NT2/D1 (cell line): ENCODE results near the gene SPRY4.
"Not testable (repeated sequence)": the region's sequence is repeated elsewhere in the genome, so short reads cannot be mapped to it uniquely, and the experiment has no call there.

Experiments
- DNase-seq: peaks from one replicate; pipeline ENCODE4 v3.0.0-alpha.2; 2011; ENCODE audit warnings: low read depth, low spot score
- H3K27me3 ChIP-seq: 2 replicates; pipeline ENCODE4 v1.6.0; 2011; ENCODE audit warnings: mild to moderate bottlenecking; ENCODE audit not compliant: insufficient read length, insufficient read depth
- H3K36me3 ChIP-seq: 2 replicates; pipeline ENCODE4 v1.6.1; 2011; ENCODE audit warnings: mild to moderate bottlenecking, low read length, mixed read lengths; ENCODE audit not compliant: insufficient read depth, insufficient read length
- H3K4me1 ChIP-seq: 2 replicates; pipeline ENCODE4 v1.5.1; 2011; ENCODE audit not compliant: insufficient read depth, insufficient read length
- H3K4me3 ChIP-seq: 2 replicates; pipeline ENCODE4 v1.5.1; 2011; ENCODE audit warnings: low read depth; ENCODE audit not compliant: insufficient read length
- H3K9ac ChIP-seq: 2 replicates; pipeline ENCODE4 v1.6.0; 2011; ENCODE audit warnings: low read depth; ENCODE audit not compliant: insufficient read length
- H3K9me3 ChIP-seq: 2 replicates; pipeline ENCODE4 v1.5.1; 2011; ENCODE audit warnings: mild to moderate bottlenecking, low read length; ENCODE audit not compliant: insufficient read depth
- SUZ12 ChIP-seq: IDR thresholded peaks from 2 replicates; pipeline ENCODE4 v1.6.1; 2011; ENCODE audit not compliant: insufficient read length, insufficient read depth; ENCODE audit errors: extremely low read depth
- YY1 ChIP-seq: IDR thresholded peaks from 2 replicates; pipeline ENCODE4 v1.6.1; 2011; ENCODE audit not compliant: insufficient read length, insufficient read depth
- ZNF274 ChIP-seq: IDR thresholded peaks from 2 replicates; pipeline ENCODE4 v1.6.1; 2011; ENCODE audit warnings: mild to moderate bottlenecking, low read depth, low read length

The SPRY4 gene

DNA sequence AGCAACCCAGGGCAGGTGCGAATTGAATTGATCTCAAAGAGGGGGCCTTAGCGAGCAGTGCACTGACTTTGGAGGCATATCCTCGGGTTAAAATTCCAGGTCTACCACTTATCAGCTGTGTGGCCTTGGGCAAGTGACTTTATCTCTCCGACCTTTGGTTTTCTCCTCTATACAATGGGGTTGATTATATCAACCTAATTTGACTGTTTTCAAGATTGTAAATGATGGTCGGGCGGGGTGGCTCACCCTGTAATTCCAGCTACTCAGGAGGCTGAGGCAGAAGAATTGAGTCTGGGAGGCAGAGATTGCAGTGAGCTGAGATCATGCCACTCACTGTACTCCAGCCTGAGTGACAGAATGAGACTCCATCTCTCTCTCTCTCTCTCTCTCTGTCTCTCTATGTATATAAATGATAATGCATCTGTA is 18.7 kb downstream of the SPRY4 start:
- peaks cover 16% of the 10 kb centered on the region for H3K36me3 ChIP-seq
- no peak overlapping the region for H3K4me3 ChIP-seq
- no peak overlapping the region for H3K9ac ChIP-seq
- H3K4me1 ChIP-seq: peaks cover 8% of the 10 kb centered on the region
- no peak for DNase-seq
- no peaks in the 10 kb centered on the region for H3K9me3 ChIP-seq
- TF ChIP-seq SUZ12: no peak
- no peak for TF ChIP-seq ZNF274
- TF ChIP-seq YY1: no peak
- H3K27me3 ChIP-seq: no peaks in the 10 kb centered on the region

DNA sequence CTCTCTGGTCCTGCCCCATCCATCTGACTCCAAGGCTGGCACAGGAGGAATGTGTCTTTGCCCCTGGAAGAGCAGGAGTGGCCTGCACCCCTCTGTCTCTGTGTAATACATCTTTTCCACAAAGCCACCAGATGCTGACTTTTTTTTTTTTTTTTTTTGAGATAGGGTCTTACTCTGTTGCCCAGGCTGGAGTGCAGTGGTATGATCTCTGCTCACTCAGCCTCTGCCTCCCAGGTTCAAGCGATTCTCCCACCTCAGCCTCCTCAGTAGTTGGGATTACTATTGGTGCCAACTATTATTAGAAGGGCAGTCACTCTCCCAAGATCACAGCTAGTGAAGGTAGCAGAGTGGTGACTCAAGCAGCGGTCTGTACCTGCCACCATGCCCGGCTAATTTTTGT is 19.6 kb downstream of the SPRY4 start:
- Histone ChIP-seq H3K9me3 (no peaks in the 10 kb centered on the region), H3K27me3 (no peaks in the 10 kb centered on the region), H3K4me3 (no peak overlapping the region), H3K4me1 (peaks cover 2% of the 10 kb centered on the region), H3K9ac (no peak overlapping the region), H3K36me3 (peaks cover 9% of the 10 kb centered on the region)
- DNase-seq: no peak
- TF ChIP-seq YY1 (no peak), SUZ12 (no peak), ZNF274 (no peak)

DNA sequence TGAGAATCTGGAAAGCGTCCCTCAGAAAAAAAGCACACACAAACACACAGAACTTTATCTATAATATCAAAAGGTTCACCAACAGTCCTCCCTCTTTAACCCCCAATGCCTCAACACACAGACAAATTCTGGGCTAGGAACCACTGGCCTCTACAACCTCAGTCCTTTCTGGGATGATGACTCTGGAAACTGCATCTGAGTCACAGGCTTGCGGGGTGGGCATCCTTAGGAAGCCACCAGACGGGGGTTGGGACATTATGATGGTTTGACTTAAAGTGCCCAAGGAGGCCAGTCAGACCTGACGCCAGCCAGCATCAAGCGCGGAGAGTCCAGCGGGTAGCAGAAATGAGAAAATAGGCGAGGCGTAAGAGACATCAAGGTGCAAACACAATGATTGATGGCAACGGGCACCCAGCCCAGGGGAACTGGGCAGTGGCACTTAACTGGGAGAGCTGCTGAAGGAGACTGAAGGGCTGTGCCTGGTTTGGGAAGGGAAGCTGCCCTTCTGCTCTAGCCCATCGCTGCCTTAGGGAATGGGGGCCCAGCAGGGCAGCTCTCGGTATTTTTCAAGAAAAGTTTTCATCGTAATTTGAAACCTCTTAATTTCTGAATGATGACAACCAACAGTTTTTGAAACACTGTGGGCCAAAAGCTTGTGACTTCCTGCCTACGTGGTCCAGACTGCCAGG is 20.7 kb downstream of the SPRY4 start:
- DNase-seq: no peak
- peaks cover 3% of the 10 kb centered on the region for H3K36me3 ChIP-seq
- H3K9ac ChIP-seq: no peak overlapping the region
- TF ChIP-seq SUZ12 (no peak), ZNF274 (no peak), YY1 (no peak)
- H3K27me3 ChIP-seq: no peaks in the 10 kb centered on the region
- H3K9me3 ChIP-seq: no peaks in the 10 kb centered on the region
- H3K4me3 ChIP-seq: no peak overlapping the region
- no peaks in the 10 kb centered on the region for H3K4me1 ChIP-seq

GRCh38 chr5:142303565-142303964 is 21.3 kb downstream of the SPRY4 start:
- no peak overlapping the region for H3K9ac ChIP-seq
- no peaks in the 10 kb centered on the region for H3K9me3 ChIP-seq
- no peaks in the 10 kb centered on the region for H3K4me1 ChIP-seq
- H3K36me3 ChIP-seq: peaks cover 3% of the 10 kb centered on the region
- TF ChIP-seq YY1 (no peak), ZNF274 (no peak), SUZ12 (no peak)
- no peak overlapping the region for H3K4me3 ChIP-seq
- DNase-seq: no peak
- H3K27me3 ChIP-seq: no peaks in the 10 kb centered on the region

GRCh38 chr5:142301540-142301939 is 23.3 kb downstream of the SPRY4 start:
- no peak overlapping the region for H3K9ac ChIP-seq
- peaks cover 3% of the 10 kb centered on the region for H3K36me3 ChIP-seq
- H3K9me3 ChIP-seq: no peaks in the 10 kb centered on the region
- TF ChIP-seq ZNF274 (no peak), SUZ12 (no peak), YY1 (no peak)
- no peaks in the 10 kb centered on the region for H3K4me1 ChIP-seq
- H3K4me3 ChIP-seq: no peak overlapping the region
- no peak for DNase-seq
- no peaks in the 10 kb centered on the region for H3K27me3 ChIP-seq

DNA sequence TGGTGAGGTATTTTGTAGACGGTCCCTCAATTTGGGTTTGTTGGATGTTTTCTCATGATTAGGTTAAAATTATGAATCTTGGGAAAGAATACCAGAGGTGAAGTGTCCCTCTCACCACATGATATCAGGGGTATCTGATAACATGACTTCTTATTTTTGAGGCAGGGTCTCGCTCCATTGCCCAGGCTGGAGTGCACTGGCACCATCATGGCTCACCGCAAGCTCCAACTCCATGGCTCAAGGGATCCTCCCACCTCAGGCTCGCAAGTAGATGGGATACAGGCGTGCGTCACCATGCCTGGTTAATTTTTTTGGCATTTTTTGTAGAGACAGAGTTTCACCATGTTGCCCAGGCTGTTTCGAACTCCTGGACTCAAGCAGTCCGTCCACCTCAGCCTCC is 24.1 kb downstream of the SPRY4 start:
- peaks cover 3% of the 10 kb centered on the region for H3K36me3 ChIP-seq
- no peaks in the 10 kb centered on the region for H3K27me3 ChIP-seq
- no peak for DNase-seq
- H3K9me3 ChIP-seq: no peaks in the 10 kb centered on the region
- H3K4me1 ChIP-seq: no peaks in the 10 kb centered on the region
- no peak overlapping the region for H3K9ac ChIP-seq
- no peak for TF ChIP-seq SUZ12
- TF ChIP-seq YY1: no peak
- no peak for TF ChIP-seq ZNF274
- H3K4me3 ChIP-seq: no peak overlapping the region

DNA sequence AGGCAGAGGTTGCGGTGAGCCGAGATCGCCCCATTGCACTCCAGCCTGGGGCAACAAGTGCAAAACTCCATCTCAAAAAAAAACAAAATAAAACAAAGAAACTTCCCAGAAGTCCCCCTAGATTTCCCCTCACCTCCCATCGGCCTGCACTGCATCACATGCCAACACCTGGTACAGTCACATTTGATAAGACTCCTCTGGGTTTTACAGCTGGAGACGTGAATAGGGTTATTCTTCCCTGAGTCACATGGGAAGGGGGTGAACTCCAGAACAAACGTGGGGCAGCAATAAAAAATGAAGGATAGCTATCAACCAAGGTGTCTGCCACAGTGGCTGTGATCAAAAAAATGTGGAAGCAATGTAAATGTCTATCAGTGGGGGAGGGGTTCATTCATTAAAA is 26.0 kb downstream of the SPRY4 start:
- TF ChIP-seq YY1 (no peak), ZNF274 (no peak), SUZ12 (no peak)
- DNase-seq: no peak
- H3K27me3 ChIP-seq: no peaks in the 10 kb centered on the region
- H3K4me3 ChIP-seq: no peak overlapping the region
- no peaks in the 10 kb centered on the region for H3K4me1 ChIP-seq
- H3K9ac ChIP-seq: no peak overlapping the region
- H3K36me3 ChIP-seq: peaks cover 3% of the 10 kb centered on the region
- no peaks in the 10 kb centered on the region for H3K9me3 ChIP-seq

DNA sequence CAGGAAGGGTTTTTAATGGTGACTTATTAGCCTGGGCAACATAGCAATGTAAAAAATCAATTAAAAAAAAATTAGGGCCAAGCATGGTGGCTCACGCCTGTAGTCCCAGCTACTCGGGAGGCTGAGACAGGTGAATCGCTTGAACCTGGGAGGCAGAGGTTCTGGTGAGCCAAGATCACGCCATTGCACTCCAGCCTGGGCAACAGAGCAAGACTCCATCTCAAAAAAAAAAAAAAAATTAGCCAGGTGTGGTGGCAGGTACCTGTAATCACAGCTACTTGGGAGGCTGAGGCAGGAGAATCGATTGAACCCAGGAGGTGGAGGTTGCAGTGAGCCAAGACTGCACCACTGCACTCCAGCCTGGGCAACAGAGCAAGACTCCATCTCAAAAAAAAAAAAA is 27.0 kb downstream of the SPRY4 start:
- H3K36me3 ChIP-seq, H3K4me3 ChIP-seq, H3K9ac ChIP-seq, H3K27me3 ChIP-seq, H3K4me1 ChIP-seq, DNase-seq, H3K9me3 ChIP-seq: not testable (repeated sequence)
